ENCODE results near the gene SPECC1.

Gene SPECC1

DNA sequence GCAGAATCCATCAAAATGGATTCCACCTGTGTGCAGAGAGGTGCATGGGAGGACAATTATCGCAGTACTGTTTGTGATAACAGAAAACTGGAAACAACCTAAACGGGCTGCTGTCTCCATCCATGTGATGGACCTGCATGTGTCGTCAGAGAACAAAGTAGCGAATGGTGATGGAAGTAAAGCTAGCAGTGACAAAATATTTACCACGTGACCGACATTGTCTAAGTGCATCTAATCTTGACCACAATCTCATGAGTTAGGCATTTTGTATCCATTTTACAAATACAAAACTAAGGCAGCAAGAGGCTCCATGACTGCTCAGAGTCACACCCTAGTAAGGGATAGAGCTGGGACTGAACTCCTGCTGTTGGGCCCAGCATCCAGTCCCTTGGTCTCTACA, 270.9 kb downstream of the SPECC1 start:
- Histone ChIP-seq H3K27ac (no peak overlapping the region), H3K9me3 (no peaks in the 10 kb centered on the region), H3K4me3 (no peak overlapping the region), H3K4me1 (peaks cover 0 to 48% (median 29%) of the 10 kb centered on the region in 4 donors), H3K36me3 (no peaks in the 10 kb centered on the region), H3K27me3 (no peaks in the 10 kb centered on the region)
- intact Hi-C loops (cut with DNase I; ENCODE audit: low total_unique reads) = no loop called here
- TF ChIP-seq, protein P1, sequence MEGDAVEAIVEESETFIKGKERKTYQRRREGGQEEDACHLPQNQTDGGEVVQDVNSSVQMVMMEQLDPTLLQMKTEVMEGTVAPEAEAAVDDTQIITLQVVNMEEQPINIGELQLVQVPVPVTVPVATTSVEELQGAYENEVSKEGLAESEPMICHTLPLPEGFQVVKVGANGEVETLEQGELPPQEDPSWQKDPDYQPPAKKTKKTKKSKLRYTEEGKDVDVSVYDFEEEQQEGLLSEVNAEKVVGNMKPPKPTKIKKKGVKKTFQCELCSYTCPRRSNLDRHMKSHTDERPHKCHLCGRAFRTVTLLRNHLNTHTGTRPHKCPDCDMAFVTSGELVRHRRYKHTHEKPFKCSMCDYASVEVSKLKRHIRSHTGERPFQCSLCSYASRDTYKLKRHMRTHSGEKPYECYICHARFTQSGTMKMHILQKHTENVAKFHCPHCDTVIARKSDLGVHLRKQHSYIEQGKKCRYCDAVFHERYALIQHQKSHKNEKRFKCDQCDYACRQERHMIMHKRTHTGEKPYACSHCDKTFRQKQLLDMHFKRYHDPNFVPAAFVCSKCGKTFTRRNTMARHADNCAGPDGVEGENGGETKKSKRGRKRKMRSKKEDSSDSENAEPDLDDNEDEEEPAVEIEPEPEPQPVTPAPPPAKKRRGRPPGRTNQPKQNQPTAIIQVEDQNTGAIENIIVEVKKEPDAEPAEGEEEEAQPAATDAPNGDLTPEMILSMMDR (IDR thresholded peaks at IDR 0.05) = no peak
- DNase-seq = no peak

DNA sequence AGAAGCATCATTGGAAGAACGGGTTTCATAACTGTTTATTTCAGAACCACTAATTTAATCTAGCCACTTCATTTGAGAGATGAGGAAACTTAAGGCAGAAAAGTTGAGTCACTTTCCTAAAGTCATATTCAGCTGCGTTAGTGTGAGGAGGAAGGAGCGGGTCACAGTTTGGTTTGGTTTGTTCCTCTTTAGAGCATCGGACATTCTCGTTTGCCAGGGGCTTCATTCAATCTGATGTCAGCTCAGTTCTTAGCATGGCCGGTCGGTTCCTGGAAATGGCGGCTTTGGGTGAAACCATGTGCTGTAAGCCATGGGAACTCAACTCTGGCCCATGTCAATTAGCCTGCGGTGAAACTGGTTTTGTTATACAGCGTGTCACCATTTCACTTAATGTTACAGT, 271.7 kb downstream of the SPECC1 start:
- Histone ChIP-seq H3K27me3 (no peaks in the 10 kb centered on the region), H3K9me3 (no peaks in the 10 kb centered on the region), H3K4me3 (no peak overlapping the region), H3K36me3 (no peaks in the 10 kb centered on the region), H3K27ac (no peak overlapping the region), H3K4me1 (peaks cover 0 to 48% (median 29%) of the 10 kb centered on the region in 4 donors)
- intact Hi-C loops (cut with DNase I; ENCODE audit: low total_unique reads) = no loop called here
- TF ChIP-seq, protein P1 (IDR thresholded peaks at IDR 0.05) = no peak
- no peak for DNase-seq

DNA sequence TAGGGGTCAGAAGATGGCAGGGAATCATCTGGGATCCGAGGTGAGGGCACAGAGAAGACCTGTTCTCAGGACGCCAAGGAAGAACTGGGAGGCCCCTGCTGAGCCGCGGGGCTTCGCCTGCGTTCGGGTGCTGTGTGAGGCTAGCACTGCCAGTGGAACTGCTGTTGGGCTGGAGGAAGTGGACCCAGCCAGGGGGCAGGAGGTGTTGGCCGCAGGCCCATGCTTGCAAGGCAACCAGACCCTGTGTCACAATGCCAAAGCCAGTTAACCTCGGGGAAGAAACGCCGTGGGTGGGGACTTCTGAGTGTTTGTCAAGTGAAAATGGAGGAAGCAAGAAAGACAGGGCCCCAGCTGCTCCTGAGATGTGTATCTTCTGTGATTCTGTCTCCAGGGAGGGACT, 272.7 kb downstream of the SPECC1 start:
- peak; percentile 46 to 83 for DNase-seq

DNA sequence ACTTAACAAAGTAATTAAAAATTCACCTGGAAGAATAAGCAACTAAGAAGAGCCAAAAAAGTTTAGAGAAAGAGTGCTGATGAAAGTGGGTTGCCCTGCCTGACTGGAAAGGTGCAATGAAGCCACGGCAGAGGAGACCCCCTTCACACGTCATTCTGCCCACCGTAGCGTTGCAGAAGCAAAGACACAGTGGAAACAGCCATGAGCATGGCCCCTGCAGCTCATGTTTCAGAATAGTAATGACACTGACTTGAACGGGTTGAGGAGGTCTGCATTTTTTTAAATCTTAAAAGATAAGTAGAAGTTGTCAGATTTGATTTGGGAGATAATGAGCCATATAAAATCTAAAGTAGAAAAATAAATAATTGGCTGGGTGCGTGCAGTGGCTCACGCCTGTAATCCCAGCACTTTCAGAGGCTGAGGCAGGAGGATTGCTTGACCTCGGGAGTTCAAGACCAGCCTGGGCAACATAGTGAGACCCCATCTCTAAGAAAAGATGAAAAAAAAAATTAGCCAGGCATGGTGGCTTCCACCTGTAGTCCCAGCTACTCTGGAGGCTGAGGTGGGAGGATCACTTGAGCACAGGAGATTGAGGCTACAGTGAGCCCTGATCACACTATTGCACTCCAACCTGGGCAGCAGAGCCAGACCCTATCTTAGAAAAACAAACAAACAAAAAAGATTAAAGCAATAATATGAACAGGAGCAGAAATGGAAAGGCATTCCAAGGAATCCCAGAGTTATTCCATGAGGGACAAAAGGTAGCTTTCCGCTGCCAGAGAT, 273.6 kb downstream of the SPECC1 start:
- intact Hi-C loops (cut with DNase I; ENCODE audit: low total_unique reads) = no loop called here
- H3K9me3 ChIP-seq = no peaks in the 10 kb centered on the region
- H3K27me3 ChIP-seq = no peaks in the 10 kb centered on the region
- TF ChIP-seq, protein P1 (IDR thresholded peaks at IDR 0.05) = no peak
- H3K4me1 ChIP-seq = peaks cover 0 to 30% (median 16%) of the 10 kb centered on the region in 4 donors
- H3K36me3 ChIP-seq = no peaks in the 10 kb centered on the region
- no peak overlapping the region for H3K4me3 ChIP-seq
- no peak overlapping the region for H3K27ac ChIP-seq
- DNase-seq = no peak

More for the DNA sequence above, 272.7 kb downstream of the SPECC1 start:
- Histone ChIP-seq H3K4me3 (no peak overlapping the region), H3K27me3 (no peaks in the 10 kb centered on the region), H3K9me3 (no peaks in the 10 kb centered on the region), H3K4me1 (peaks cover 0 to 38% (median 23%) of the 10 kb centered on the region in 4 donors), H3K36me3 (no peaks in the 10 kb centered on the region), H3K27ac (peak overlapping the region; percentile 38 to 51)
- TF ChIP-seq, protein P1 (IDR thresholded peaks at IDR 0.05) = no peak
- intact Hi-C loops (cut with DNase I; ENCODE audit: low total_unique reads) = no loop called here

DNA sequence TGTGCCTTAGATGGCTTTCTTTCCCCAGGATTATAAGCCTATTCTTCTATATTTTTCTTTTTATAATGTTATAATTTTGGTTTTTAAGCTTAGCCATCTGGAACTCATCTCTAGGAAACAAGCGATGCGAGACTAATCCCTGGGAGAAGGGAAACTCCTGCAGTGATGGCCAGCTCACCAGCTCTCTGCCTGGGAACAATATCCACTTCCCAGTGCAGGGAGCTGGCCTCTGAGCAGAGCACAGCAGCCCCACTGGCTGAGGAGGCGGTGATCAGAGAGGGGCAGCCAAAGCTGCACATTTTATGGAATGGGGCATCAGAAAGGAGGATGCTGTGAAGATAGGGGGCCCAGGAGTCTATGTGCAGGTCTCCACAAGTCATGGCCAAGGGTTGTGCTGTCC, 274.9 kb downstream of the SPECC1 start:
- TF ChIP-seq, protein P1 (IDR thresholded peaks at IDR 0.05) = no peak
- H3K27me3 ChIP-seq = no peaks in the 10 kb centered on the region
- intact Hi-C loops (cut with DNase I; ENCODE audit: low total_unique reads) = no loop called here
- no peak overlapping the region for H3K4me3 ChIP-seq
- no peaks in the 10 kb centered on the region for H3K9me3 ChIP-seq
- H3K4me1 ChIP-seq = peaks cover 0 to 17% (median 8%) of the 10 kb centered on the region in 4 donors
- H3K36me3 ChIP-seq = no peaks in the 10 kb centered on the region
- DNase-seq = no peak
- no peak overlapping the region for H3K27ac ChIP-seq
